HepG2 (cell line): ENCODE results near the gene MAB21L4. TPM values are rescaled to one million over a fixed set of nuclear protein-coding genes. Genes with fewer than 3 reads are reported as not detected.
A peak's percentile ranks its signal among the peaks of the same experiment; 100 is the strongest.

Source experiments
- AGO1 ChIP-seq: fragments of 200-400 bp; formaldehyde crosslinking; IDR thresholded peaks from 2 replicates; pipeline ENCODE4 v1.6.1; 2017; ENCODE audit warnings: mild to moderate bottlenecking, low read depth, low read length, moderate library complexity; ENCODE audit not compliant: poor library complexity, severe bottlenecking
- CAMTA2 ChIP-seq: sonication (generic); formaldehyde crosslinking; IDR thresholded peaks from 2 replicates; pipeline ENCODE4 v1.4.0; 2020; ENCODE audit warnings: mild to moderate bottlenecking, missing genetic modification reagents, borderline replicate concordance
- CBX1 ChIP-seq: IDR thresholded peaks from one replicate; pipeline ENCODE4 v1.6.1; 2016; ENCODE audit warnings: antibody characterized with exemption, low read depth
- DDIT3 ChIP-seq: sonication (generic); formaldehyde crosslinking; IDR thresholded peaks from 2 replicates; pipeline ENCODE4 v1.4.0; 2020; ENCODE audit warnings: mild to moderate bottlenecking, missing genetic modification reagents
- ETV6 ChIP-seq: sonication (generic); formaldehyde crosslinking; conservative IDR thresholded peaks from 2 replicates; pipeline ENCODE4 v1.4.0; 2020; ENCODE audit warnings: missing genetic modification reagents
- FOXP1 ChIP-seq, 2 experiments: fragments of 450-650 bp in 1 of 2; IDR thresholded peaks; 2 replicates each; pipeline ENCODE4 v1.6.1; 2017 to 2018; ENCODE audit warnings: antibody characterized with exemption in 1 of 2
- IKZF5 ChIP-seq: IDR thresholded peaks from 2 replicates; pipeline ENCODE4 v1.6.1; 2018; ENCODE audit warnings: missing genetic modification reagents, mild to moderate bottlenecking, missing compliant biosample characterization
- KLF11 ChIP-seq: IDR thresholded peaks from 2 replicates; pipeline ENCODE4 v1.6.1; 2016; ENCODE audit warnings: missing compliant biosample characterization
- NBN ChIP-seq: fragments of 450-650 bp; conservative IDR thresholded peaks from 2 replicates; pipeline ENCODE4 v1.6.1; 2017
- NR3C1 ChIP-seq: sonication (generic); formaldehyde crosslinking; IDR thresholded peaks from 2 replicates; pipeline ENCODE4 v1.4.0; 2020; ENCODE audit warnings: missing genetic modification reagents
- SIX1 ChIP-seq: sonication (generic); formaldehyde crosslinking; IDR thresholded peaks from 2 replicates; pipeline ENCODE4 v1.4.0; 2020; ENCODE audit warnings: missing genetic modification reagents, borderline replicate concordance
- SYNCRIP ChIP-seq: fragments of 200-400 bp; formaldehyde crosslinking; IDR thresholded peaks from 2 replicates; pipeline ENCODE4 v1.6.1; 2018; ENCODE audit warnings: mild to moderate bottlenecking, low read depth, low read length; ENCODE audit not compliant: insufficient read depth
- TBL1XR1 ChIP-seq: fragments of 150-350 bp; IDR thresholded peaks from 2 replicates; pipeline ENCODE4 v1.6.1; 2014; ENCODE audit warnings: borderline replicate concordance, low read length; ENCODE audit not compliant: partially characterized antibody
- TFDP1 ChIP-seq: IDR thresholded peaks from 2 replicates; pipeline ENCODE4 v1.6.1; 2016; ENCODE audit warnings: missing compliant biosample characterization, missing genetic modification reagents, borderline replicate concordance
- YY1 ChIP-seq: IDR thresholded peaks from 2 replicates; pipeline ENCODE4 v1.6.1; 2011; ENCODE audit warnings: low read length, low read depth, moderate library complexity, mild to moderate bottlenecking; ENCODE audit not compliant: insufficient read depth, insufficient replicate concordance
- ZFP90 ChIP-seq: sonication (generic); formaldehyde crosslinking; IDR thresholded peaks from 2 replicates; pipeline ENCODE4 v1.8.0; 2022; ENCODE audit warnings: missing genetic modification reagents, mild to moderate bottlenecking, inconsistent platforms, borderline replicate concordance
- ZNF24 ChIP-seq: fragments of 450-650 bp; IDR thresholded peaks from 2 replicates; pipeline ENCODE4 v1.6.1; 2017; ENCODE audit warnings: antibody characterized with exemption, mild to moderate bottlenecking
- ZNF335 ChIP-seq: sonication (generic); formaldehyde crosslinking; IDR thresholded peaks from 2 replicates; pipeline ENCODE4 v1.4.0; 2020; ENCODE audit warnings: missing genetic modification reagents
- ZNF33A ChIP-seq: sonication (generic); formaldehyde crosslinking; IDR thresholded peaks from 2 replicates; pipeline ENCODE4 v1.5.1; 2020; ENCODE audit warnings: missing genetic modification reagents, mild to moderate bottlenecking, moderate library complexity, borderline replicate concordance
- ZSCAN12 ChIP-seq: sonication (generic); formaldehyde crosslinking; IDR thresholded peaks from 2 replicates; pipeline ENCODE4 v1.9.0; 2021; ENCODE audit warnings: mild to moderate bottlenecking, missing genetic modification reagents
- ZSCAN22 ChIP-seq: sonication (generic); formaldehyde crosslinking; IDR thresholded peaks from 2 replicates; pipeline ENCODE4 v1.4.0; 2020; ENCODE audit warnings: mild to moderate bottlenecking, missing genetic modification reagents
- ZSCAN29 ChIP-seq: sonication (generic); formaldehyde crosslinking; conservative IDR thresholded peaks from 2 replicates; pipeline ENCODE4 v1.4.0; 2020; ENCODE audit warnings: mild to moderate bottlenecking, missing genetic modification reagents
- ZXDC ChIP-seq: sonication (generic); formaldehyde crosslinking; IDR thresholded peaks from 2 replicates; pipeline ENCODE4 v1.5.0; 2020; ENCODE audit warnings: mild to moderate bottlenecking, missing genetic modification reagents
- polyA plus RNA-seq, 8 experiments: library from polyadenylated mRNA; depleted of rRNA in 3 of 8; stranded (reverse) in 7 of 8; unstranded in 1 of 8; fragments of >200 nt; fragmentation: Illumina TruSeq in 4 of 8; extraction: Trizol in 4 of 8; gene quantifications; 2 replicates each; pipeline versions ENCODE4 v1.2.1 to v1.2.3, GENCODE V29; 2011 to 2016; ENCODE audit warnings: low read depth in 4 of 8, missing spikeins in 1 of 8, mixed read lengths in 1 of 8; ENCODE audit not compliant: insufficient read depth in 1 of 8
- total RNA-seq, 5 experiments: library from RNA; depleted of rRNA; stranded (reverse); fragments of >200 nt; fragmentation: Illumina TruSeq; extraction: Trizol; gene quantifications; 2 replicates each; pipeline ENCODE4 v1.2.3, GENCODE V29; 2016; ENCODE audit warnings: low read depth in 1 of 5

MAB21L4 gene
- total and polyA plus RNA-seq, 2 of the 13 experiments (the other 11 are each of a cell fraction or from before 2014, with no cell fraction given): 3.0 to 14.0 TPM

- TF ChIP-seq TFDP1 (CRISPR knock-in tag) (peak; percentile 91), TBL1XR1 (no peak), IKZF5 (CRISPR knock-in tag) (peak; percentile 92), ZXDC (CRISPR knock-in tag) (0 out of 2 replicates have a peak, but pooled peaks have one; percentile 63), KLF11 (CRISPR knock-in tag) (peak; percentile 90), ZNF33A (no peak), ZSCAN29 (CRISPR knock-in tag) (no peak; the same call in 1 of the 2 replicates), ZNF335 (0 out of 2 replicates have a peak, but pooled peaks have one; percentile 50), ZNF24 (no peak), ZSCAN22 (peak; percentile 43; the same call in 1 of the 2 replicates), CAMTA2 (CRISPR knock-in tag) (peak; percentile 35; the same call in 1 of the 2 replicates), DDIT3 (CRISPR knock-in tag) (no peak), ZSCAN12 (CRISPR knock-in tag) (no peak), YY1 (peak; percentile 41), SIX1 (CRISPR knock-in tag) (no peak; the same call in 1 of the 2 replicates), CBX1 (no peak), NBN (no peak), ETV6 (CRISPR knock-in tag) (no peak; the same call in 1 of the 2 replicates), NR3C1 (CRISPR knock-in tag) (no peak), SYNCRIP (no peak), FOXP1 (IDR thresholded peaks at IDR 0.05) (no peak), FOXP1 (CRISPR knock-in tag; IDR thresholded peaks at IDR 0.05) (peak; percentile 52; the same call in 1 of the 2 replicates), ZFP90 (CRISPR knock-in tag) (no peak), AGO1 (peak; percentile 46)
Measured at GRCh38 chr2:240873805-240874714, 21.9 kb downstream of the MAB21L4 start (continued).
